ENCODE measurements around the gene UBAC2.

The UBAC2 gene

GRCh38 chr13:99339736-99340397 is 139.2 kb downstream of the UBAC2 start:
- ATAC-seq = no peak

GRCh38 chr13:99340638-99341037 is 140.0 kb downstream of the UBAC2 start:
- ATAC-seq = no peak
- TF ChIP-seq ZFP30 (CRISPR knock-in tag; IDR thresholded peaks at IDR 0.05) (no peak), SNAI2 (CRISPR knock-in tag; IDR thresholded peaks at IDR 0.05) (no peak), ZNF565 (CRISPR knock-in tag; conservative IDR thresholded peaks at IDR 0.05; ENCODE audit: low read depth) (no peak)

More at GRCh38 chr13:99339736-99340397, 139.2 kb downstream of the UBAC2 start:
- TF ChIP-seq ZC3H10 (CRISPR knock-in tag; IDR thresholded peaks at IDR 0.05) = no peak
- TF ChIP-seq ARNTL (CRISPR knock-in tag; IDR thresholded peaks at IDR 0.05; ENCODE audit: borderline replicate concordance, low read depth) = no peak
- no peak for TF ChIP-seq CSDC2 (CRISPR knock-in tag; IDR thresholded peaks at IDR 0.05)
- TF ChIP-seq PPARA (CRISPR knock-in tag; IDR thresholded peaks at IDR 0.05; ENCODE audit: borderline replicate concordance) = no peak
- no peak for TF ChIP-seq GLIS3 (CRISPR knock-in tag; IDR thresholded peaks at IDR 0.05)
- TF ChIP-seq CREB5 (CRISPR knock-in tag; IDR thresholded peaks at IDR 0.05; ENCODE audit: low read depth) = no peak

DNA sequence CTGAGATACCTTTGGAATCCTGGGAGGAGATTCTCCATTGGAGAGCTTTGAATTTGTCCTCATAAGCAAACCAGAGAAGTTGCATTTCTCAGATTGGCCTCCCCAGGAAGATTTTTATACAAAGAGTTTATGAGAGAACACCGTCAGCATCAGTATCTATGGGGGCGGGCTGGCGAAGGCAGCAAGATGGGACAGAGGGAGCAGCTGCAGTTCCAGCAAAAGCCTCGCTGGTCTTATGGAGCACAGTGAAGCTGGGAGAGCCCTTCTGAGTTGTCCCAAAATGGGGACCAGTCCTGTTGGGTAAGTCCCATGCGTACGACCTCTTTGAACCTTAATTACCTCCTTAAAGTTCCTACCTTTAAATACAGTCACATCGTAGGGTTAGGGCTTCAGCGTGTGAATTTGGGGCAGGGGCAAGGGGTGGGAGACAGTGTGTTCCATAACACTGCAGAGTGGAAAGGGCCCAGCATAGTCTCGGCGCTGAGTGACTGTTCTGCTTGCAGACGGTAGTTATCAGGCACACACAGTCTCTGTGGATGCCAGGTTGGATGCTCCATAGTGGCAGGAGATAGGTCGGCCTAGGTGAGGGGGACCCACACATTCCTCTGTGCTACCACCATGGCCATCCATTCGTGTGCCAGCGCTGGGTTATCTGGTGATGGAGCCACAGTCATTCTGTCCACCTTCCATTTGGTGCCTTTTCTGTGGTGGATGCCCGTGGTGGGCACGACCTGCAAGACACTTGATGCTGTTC is 141.5 kb downstream of the UBAC2 start:
- no peak for ATAC-seq
- no peak for TF ChIP-seq ZNF8 (CRISPR knock-in tag; IDR thresholded peaks at IDR 0.05)
- no peak for TF ChIP-seq RARB (CRISPR knock-in tag; IDR thresholded peaks at IDR 0.05)
- TF ChIP-seq CSRNP3 (CRISPR knock-in tag; IDR thresholded peaks at IDR 0.05) = no peak
- no peak for TF ChIP-seq ZC3H10 (CRISPR knock-in tag; IDR thresholded peaks at IDR 0.05)
- TF ChIP-seq CREB5 (CRISPR knock-in tag; IDR thresholded peaks at IDR 0.05; ENCODE audit: low read depth) = no peak
- TF ChIP-seq ISL1 (CRISPR knock-in tag; IDR thresholded peaks at IDR 0.05) = no peak
- TF ChIP-seq SNAI2 (CRISPR knock-in tag; IDR thresholded peaks at IDR 0.05) = no peak
- TF ChIP-seq TSHZ2 (CRISPR knock-in tag; IDR thresholded peaks at IDR 0.05) = no peak
- no peak for TF ChIP-seq PATZ1 (CRISPR knock-in tag; IDR thresholded peaks at IDR 0.05; ENCODE audit: borderline replicate concordance)
- TF ChIP-seq ARNTL (CRISPR knock-in tag; IDR thresholded peaks at IDR 0.05; ENCODE audit: borderline replicate concordance, low read depth) = no peak
- TF ChIP-seq ZNF565 (CRISPR knock-in tag; conservative IDR thresholded peaks at IDR 0.05; ENCODE audit: low read depth) = no peak
- TF ChIP-seq POU6F1 (CRISPR knock-in tag; IDR thresholded peaks at IDR 0.05; ENCODE audit: borderline replicate concordance, low read depth) = no peak
